DMS 273 (cell line): ENCODE results near the gene ATG5.
A peak's percentile ranks its signal among the peaks of the same experiment; 100 is the strongest.

Source experiments
- DNase-seq: peaks from one replicate; lab custom pipeline; 2025; ENCODE audit not compliant: unreplicated experiment; lab: John Stamatoyannopoulos, UW

ATG5 gene

GRCh38 chr6:106325336-106326178 is at the start of gene ATG5:
Gene ATG5, minus strand, starts transcription at chr6:106325760. Its CDS starts 9,552 bp downstream, at chr6:106316208.
- peak; percentile 99 for DNase-seq

GRCh38 chr6:106373502-106374239 is 48.1 kb upstream of the ATG5 start:
- no peak for DNase-seq

GRCh38 chr6:106372838-106373501 is 47.4 kb upstream of the ATG5 start:
- DNase-seq = no peak

- DNase-seq = no peak
Measured at GRCh38 chr6:106370639-106371038, 45.1 kb upstream of the ATG5 start.

GRCh38 chr6:106369739-106370138 is 44.2 kb upstream of the ATG5 start:
- no peak for DNase-seq

GRCh38 chr6:106363401-106364138 is 38.0 kb upstream of the ATG5 start:
- no peak for DNase-seq

GRCh38 chr6:106360989-106361430 is 35.5 kb upstream of the ATG5 start:
- peak; percentile 57 for DNase-seq

- DNase-seq = peak; percentile 78
Measured at GRCh38 chr6:106360410-106360988, 34.9 kb upstream of the ATG5 start, which contains the start of gene CRYBG1. Gene CRYBG1, plus strand, starts transcription at chr6:106360717. Its CDS starts 192 bp downstream, at chr6:106360909.

- no peak for DNase-seq
Measured at GRCh38 chr6:106359959-106360409, 34.4 kb upstream of the ATG5 start.

- DNase-seq = no peak
Measured at GRCh38 chr6:106356378-106356777, 30.8 kb upstream of the ATG5 start.

GRCh38 chr6:106347219-106347618 is 21.7 kb upstream of the ATG5 start:
- no peak for DNase-seq

- peak; percentile 87 for DNase-seq
Measured at GRCh38 chr6:106339334-106340029, 13.9 kb upstream of the ATG5 start.

- peak; percentile 70 for DNase-seq
Measured at GRCh38 chr6:106334646-106335448, 9.3 kb upstream of the ATG5 start.

- DNase-seq = peak; percentile 22
Measured at GRCh38 chr6:106324726-106325335, 729 bp downstream of the ATG5 start.

- DNase-seq = no peak
Measured at GRCh38 chr6:106321940-106322339, 3.6 kb downstream of the ATG5 start.

- DNase-seq = no peak
Measured at GRCh38 chr6:106318851-106319250, 6.7 kb downstream of the ATG5 start.

- no peak for DNase-seq
Measured at GRCh38 chr6:106318061-106318460, 7.5 kb downstream of the ATG5 start.

GRCh38 chr6:106316375-106316766 is 9.2 kb downstream of the ATG5 start:
- DNase-seq = no peak
